ENCODE data around the gene ACSS2. TPM values are rescaled to one million over a fixed set of nuclear protein-coding genes. Genes with fewer than 3 reads are reported as not detected.
"Not testable (repeated sequence)": the region's sequence is repeated elsewhere in the genome, so short reads cannot be mapped to it uniquely, and the experiment has no call there.

Gene ACSS2
- total RNA-seq, 1 donor from 2014 or later, result 156 TPM

DNA sequence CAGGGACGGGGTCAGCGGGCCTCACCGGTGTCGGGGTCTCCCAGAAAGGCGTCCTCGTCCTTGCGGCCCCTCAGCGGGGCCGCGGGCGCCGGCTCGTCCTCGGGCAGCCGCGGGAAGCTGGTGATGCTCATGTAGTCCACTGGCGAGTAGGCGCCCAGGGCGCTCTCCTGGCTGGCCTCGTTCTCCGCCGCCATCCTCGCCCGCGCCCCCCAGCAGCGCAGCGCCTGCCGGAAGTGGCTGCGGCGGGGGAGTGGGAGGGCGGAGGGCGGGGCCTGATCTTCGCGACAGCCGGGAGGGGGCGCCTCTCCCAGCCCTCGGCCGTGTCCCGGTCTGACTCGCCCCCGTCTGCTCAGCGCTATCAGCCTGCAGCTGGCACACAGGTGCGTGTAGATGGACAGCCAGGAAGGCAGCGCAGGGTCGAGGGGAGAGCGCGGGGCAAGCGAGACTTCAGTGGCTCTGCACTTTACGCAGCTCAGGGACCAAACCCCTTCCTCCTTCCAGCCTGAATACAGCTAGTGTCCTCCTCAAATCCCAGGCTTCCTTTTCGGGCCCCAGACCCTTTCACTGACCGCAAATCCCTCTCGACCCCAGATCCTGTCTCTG, 3.7 kb upstream of the ACSS2 start, which contains the start of gene GGT7:
Gene GGT7 (minus strand): TSS at position 235 of the 603 bp plus-strand sequence. CDS start 41 bp downstream, at position 194.
- DNase-seq, result peak; percentile 91
- peak; percentile 66 for ATAC-seq
- intact Hi-C loops (cut with micrococcal nuclease), result no loop called here

- intact Hi-C loops (cut with micrococcal nuclease), result loop anchor here (2.0 kb wide), 1 partner anchor 83 kb away; no protein-coding TSS in a partner anchor
- ATAC-seq (no peak), DNase-seq (no peak)
Observed at GRCh38 chr20:34873583-34874093, 2.8 kb upstream of the ACSS2 start.

GRCh38 chr20:34874094-34874654, 2.2 kb upstream of the ACSS2 start:
- intact Hi-C loops (cut with micrococcal nuclease), result loop anchor here (2.0 kb wide), 1 partner anchor 83 kb away; no protein-coding TSS in a partner anchor
- ATAC-seq (peak; percentile 55), DNase-seq (peak; percentile 67)

DNA sequence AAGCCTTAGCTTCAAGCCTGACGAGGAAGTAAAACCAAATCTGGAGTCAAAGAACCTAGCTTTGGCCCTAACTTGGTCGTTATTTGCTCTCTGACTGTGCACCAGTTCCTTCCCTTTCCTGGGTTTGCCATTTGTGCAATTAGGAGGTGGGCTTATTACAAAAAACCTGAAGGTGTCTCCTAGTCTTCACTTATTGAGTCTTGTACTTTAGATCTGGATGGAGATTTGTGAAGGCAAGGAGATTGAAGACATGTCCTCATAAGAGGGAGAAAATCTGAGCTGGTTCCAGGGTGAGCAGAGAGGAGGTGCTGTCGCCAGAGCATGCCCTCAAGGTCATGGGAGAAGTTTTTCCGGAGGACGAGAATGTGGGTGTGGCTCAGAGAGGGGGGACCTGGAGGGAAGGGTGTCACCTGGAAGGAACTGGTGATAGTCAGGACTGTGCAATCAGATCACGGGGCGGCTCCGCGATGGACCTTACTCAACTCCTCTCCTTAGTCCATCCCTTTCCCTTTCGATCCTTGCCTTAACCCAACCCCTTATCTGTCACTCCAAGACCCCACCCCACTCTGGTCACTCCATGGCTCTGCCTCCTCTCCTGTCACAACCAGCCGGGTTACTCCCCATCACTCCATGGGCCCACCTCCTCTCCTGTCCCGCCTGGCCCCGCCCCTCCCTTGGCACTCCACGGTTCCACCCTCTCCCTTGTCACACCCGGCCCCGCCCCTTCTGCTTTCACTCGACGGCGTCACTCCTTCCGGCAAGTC, 588 bp upstream of the ACSS2 start:
- intact Hi-C loops (cut with micrococcal nuclease), result loop anchor here (2.0 kb wide), 1 partner anchor 81 kb away; no protein-coding TSS in a partner anchor
- DNase-seq (no peak), ATAC-seq (peak; percentile 87)

DNA sequence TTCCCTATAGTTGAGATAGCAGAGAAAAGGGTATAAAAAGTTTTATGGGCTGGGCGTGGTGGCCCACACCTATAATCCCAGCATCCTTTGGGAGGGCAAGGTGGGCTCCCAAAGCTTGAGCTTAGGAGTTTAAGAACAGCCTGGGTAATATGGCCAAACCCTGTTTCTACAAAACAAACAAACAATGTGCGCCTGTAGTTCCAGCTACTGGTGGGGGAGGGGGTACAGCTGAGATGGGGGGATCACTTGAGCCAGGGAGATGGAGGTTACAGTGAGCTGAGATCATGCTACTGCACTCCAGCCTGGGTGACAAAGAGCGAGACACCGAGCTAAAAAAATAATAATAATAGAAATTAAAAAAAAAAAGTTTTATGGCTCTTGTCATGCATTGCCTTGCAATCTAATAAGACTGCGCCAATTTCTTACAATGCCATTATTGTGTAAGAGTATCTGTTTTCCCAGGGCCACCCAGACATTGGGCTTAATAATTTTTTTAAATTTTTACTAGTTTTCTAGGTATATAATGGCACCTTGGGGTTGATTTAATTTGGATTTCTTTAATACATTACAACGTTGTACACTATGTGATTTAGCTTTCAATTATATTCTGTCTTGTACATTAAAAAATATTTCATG, 3.9 kb downstream of the ACSS2 start:
- DNase-seq (no peak), ATAC-seq (no peak)
- intact Hi-C loops (cut with micrococcal nuclease), result no loop called here

DNA sequence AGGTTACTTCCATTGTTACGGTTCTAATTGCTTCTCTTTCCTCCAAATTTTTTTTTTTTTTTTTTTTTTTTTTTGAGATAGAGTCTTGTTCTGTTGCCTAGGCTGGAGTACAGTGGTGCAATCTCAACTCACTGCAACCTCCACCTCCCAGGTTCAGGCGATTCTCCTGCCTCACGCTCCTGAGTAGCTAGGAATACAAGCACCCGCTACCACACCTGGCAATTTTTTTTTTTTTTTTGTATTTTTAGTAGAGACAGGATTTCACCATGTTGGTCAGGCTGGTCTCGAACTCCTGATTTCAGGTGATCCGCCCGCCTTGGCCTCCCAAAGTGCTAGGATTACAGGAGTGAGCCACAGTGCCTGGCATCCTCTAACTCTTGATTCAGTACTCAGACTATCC, 4.6 kb downstream of the ACSS2 start:
- ATAC-seq; intact Hi-C loops (cut with micrococcal nuclease); DNase-seq: not testable (repeated sequence)

DNA sequence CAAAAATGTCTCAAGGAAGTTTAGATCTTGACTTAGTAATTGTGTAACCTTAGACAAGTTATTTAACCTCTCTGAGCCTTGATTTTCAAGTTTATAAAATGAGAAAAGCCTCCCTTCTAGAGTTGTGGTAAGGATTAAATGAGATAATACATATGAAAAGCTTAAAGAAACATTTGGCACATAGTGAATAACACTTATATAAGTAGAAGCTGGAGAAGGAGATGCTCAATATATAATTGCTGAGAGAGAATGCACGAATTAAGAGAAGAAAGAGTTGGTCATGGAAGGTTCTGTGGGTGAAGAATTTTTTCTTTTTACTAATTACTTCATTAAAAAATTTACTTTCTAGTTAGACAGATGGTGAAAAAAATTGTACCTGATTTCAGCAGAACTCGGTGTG, 5.3 kb downstream of the ACSS2 start:
- intact Hi-C loops (cut with micrococcal nuclease), result no loop called here
- DNase-seq (no peak), ATAC-seq (no peak)

DNA sequence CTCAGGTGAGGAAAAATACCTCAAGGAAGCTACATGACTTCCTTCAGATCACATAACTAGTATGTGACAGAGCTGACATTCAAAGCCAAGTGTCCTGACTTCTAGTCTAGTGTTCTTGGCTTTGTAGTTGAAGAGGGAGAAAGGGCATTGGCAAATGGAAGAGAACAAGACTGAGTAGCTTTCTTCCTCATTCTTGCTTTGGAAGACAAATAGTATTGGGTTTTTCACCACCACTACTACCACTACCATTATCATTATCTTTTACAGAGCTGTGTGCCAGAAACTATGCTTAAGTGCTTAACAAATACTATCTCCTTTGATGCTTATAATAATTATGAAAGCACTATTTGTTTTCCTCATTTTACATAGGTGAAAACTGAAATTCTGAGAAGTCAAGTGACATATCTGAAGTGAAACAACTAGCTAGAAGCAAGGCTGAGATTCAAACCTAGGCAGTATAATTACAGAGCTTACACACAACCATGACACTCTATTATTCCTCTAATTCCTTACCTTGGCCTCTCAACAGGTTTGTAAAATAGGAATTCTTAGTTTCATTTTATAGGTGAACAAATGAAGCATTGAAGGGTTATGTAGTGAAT, 6.8 kb downstream of the ACSS2 start:
- intact Hi-C loops (cut with micrococcal nuclease), result no loop called here
- no peak for ATAC-seq
- DNase-seq, result no peak

DNA sequence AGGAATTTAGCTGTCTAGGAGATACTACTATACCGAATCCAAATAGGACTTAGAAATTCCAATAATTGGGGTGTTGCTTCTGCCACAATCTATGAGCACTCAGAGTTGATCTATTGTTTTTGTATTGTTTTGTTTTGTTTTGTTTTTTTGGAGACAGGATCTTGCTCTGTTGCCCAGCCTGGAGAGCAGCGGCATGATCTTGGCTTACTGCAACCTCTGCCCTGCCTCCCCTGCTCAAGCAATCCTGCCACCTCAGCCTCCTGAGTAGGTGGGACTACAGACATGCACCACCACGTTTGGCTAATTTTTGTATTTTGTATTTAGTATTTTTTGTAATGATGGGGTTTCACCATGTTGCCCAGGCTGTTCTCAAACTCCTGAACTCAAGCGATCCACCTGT, 7.4 kb downstream of the ACSS2 start:
- no peak for DNase-seq
- intact Hi-C loops (cut with micrococcal nuclease), result no loop called here
- no peak for ATAC-seq

- ATAC-seq (no peak), DNase-seq (no peak)
- intact Hi-C loops (cut with micrococcal nuclease), result no loop called here
Observed at GRCh38 chr20:34884260-34884659, 7.8 kb downstream of the ACSS2 start.

GRCh38 chr20:34886122-34886521, 9.7 kb downstream of the ACSS2 start:
- intact Hi-C loops (cut with micrococcal nuclease), result no loop called here
- DNase-seq, result no peak
- no peak for ATAC-seq

GRCh38 chr20:34887023-34887422, 10.6 kb downstream of the ACSS2 start:
- ATAC-seq (no peak), DNase-seq (no peak)
- intact Hi-C loops (cut with micrococcal nuclease), result no loop called here

DNA sequence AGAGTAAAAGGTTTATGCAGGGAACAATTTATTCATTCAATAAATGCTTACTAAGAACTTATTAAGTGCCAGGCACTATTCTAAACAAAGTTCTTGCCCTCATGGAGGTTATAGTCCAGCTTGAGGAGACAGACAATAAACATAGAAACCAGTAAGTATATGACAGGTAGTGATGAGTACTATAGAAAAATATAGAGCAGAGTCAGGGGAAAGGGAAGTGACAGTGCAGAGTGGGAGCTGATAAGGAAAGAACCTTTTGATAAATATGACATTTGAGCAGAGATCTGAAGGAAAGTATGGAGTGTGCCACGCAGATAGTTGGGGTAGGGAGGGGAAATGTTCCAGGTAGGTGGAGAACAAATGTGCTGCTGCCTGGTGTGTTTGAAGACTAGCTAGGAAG, 12.1 kb downstream of the ACSS2 start:
- DNase-seq (no peak), ATAC-seq (peak; percentile 27)
- intact Hi-C loops (cut with micrococcal nuclease), result no loop called here

GRCh38 chr20:34891166-34892062, 15.0 kb downstream of the ACSS2 start:
- no peak for ATAC-seq

DNA sequence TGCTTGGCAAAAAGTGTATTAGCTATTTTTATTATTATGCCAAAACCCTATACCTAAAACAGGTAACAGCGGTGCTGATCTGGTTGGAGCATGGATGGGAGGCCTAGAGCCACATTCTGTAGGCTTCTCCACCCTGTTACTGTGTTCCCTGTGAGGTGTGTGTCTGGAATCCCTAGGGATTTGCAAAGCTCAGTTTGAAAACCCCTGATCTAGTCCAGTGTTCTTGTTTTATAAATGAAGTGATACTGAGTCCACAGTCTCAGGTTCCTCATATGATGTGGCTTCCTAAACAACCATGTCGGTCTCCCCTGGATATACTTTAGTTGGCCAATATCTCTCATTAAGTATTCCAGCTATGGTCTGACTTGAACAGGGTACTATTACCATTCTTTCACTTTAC, 16.3 kb downstream of the ACSS2 start:
- intact Hi-C loops (cut with micrococcal nuclease), result no loop called here
- no peak for ATAC-seq
- no peak for DNase-seq

More at GRCh38 chr20:34891166-34892062, 15.0 kb downstream of the ACSS2 start:
- intact Hi-C loops (cut with micrococcal nuclease), result no loop called here
- no peak for DNase-seq

DNA sequence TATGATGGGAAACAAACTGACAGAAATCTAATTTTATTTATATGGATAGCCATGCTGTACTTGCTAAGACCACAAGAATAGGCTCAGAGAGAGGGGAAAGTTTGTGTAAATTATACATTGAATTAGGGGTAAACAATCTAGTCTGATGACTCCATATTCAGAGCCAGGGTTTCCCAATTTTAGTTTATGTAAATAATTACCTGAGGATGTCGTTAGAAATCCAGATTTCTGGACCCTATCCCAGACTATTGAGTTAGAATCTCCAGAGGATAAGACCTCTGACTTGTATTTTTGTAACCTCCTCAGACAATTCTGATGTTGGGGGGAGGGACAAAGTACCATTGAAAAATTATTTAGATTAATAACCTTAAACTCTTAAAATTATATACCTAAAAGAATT, 18.3 kb downstream of the ACSS2 start:
- DNase-seq (no peak), ATAC-seq (no peak)
- intact Hi-C loops (cut with micrococcal nuclease), result no loop called here

- no peak for ATAC-seq
- intact Hi-C loops (cut with micrococcal nuclease), result no loop called here
- no peak for DNase-seq
Observed at GRCh38 chr20:34895465-34895864, 19.1 kb downstream of the ACSS2 start.

GRCh38 chr20:34896086-34896621, 19.7 kb downstream of the ACSS2 start:
- peak; percentile 38 for DNase-seq
- peak; percentile 94 for ATAC-seq
- intact Hi-C loops (cut with micrococcal nuclease), result no loop called here
